Gastroesophageal sphincter (tissue), 3 donors: ENCODE results near the gene MGA.

Experiments used
- CTCF ChIP-seq, 4 experiments: fragments of 200-600 bp in 2 of 4; fragments of 450-650 bp in 2 of 4; sonication (generic) in 1 of 4; IDR thresholded peaks; one replicate each; pipeline ENCODE4 v1.5.1; 2017 to 2019; ENCODE audit warnings: antibody characterized with exemption in 4 of 4, mild to moderate bottlenecking in 2 of 4, moderate library complexity in 2 of 4
- EP300 ChIP-seq: sonication (generic); formaldehyde crosslinking; IDR thresholded peaks from one replicate; pipeline ENCODE4 v1.6.1; 2017; ENCODE audit warnings: antibody characterized with exemption, mild to moderate bottlenecking

GRCh38 chr15:41810651-41811431, 150.6 kb downstream of the MGA start:
- TF ChIP-seq CTCF (IDR thresholded peaks at IDR 0.05), result no peak
- TF ChIP-seq EP300, result no peak
